HG03064 (cell line): Measurements from ENCODE around the gene DLK1.

ENCODE experiments used
- ATAC-seq: cut with Tn5 transposase; IDR thresholded peaks from one replicate; pipeline ENCODE4 v1.9.1; 2021; ENCODE audit warnings: low read depth; ENCODE audit not compliant: unreplicated experiment

DLK1 gene

GRCh38 chr14:100712490-100712889 lies 14.2 kb upstream of the DLK1 start:
- no peak for ATAC-seq

- ATAC-seq = no peak
These were observed 13.0 kb upstream of the DLK1 start for GRCh38 chr14:100713705-100714104.

GRCh38 chr14:100714258-100714892 lies 12.3 kb upstream of the DLK1 start:
- ATAC-seq = no peak

DNA sequence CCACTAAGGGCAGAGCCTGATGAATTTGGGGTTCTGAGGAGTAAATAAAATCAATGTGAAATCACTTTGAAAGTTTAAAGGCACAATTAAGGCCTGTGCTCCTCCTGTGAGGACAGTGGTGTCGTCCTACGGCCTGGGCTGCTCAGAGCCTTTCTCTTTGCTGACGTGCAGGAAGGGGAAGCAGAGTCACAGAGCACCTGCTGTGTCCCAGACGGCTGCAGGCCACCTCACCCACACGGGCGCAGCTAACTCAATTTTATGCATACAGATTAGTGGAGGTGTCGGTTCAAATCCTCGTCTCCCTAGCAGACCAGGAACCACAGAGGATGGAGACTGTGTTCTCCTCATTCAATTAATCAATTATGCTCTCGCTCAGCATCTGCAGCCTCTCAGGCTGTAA lies 11.4 kb upstream of the DLK1 start:
- no peak for ATAC-seq

DNA sequence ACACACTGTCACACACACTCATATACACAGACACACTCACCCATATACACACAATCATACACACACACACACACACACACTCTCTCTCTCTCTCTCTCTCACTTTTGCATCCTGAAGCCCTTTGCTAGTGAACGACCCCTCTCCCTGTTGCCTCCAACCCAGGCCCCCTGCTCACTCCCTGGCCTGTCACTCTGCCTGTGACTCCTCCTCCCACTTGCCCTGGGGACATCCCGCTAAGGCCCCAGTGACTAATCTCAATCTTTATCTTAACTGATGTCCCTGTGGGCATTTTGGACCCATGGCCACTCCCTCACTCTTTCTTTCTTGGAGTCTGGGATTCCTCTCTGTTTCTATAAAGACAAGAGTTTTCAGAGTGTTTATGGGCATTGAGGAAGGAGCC lies 10.9 kb upstream of the DLK1 start:
- no peak for ATAC-seq

DNA sequence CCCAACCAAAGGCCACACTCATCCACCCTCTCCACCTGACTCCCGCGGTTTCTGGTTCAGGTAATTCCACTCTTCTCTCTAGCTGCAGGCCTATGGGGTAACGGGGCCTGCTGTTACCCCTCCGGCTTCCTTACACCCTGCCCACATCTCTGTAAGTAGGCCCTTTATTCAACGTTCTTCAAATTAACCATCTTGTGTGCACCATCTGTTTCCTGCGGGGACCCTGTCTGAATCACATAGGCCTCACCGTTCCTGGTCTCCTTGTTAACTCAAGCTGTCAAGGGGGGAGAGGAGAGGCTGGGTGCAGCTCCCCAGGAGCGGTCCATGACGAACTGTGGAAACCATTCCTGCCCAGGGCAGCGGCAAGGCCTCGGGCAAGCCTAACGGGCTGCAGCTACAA lies 9.3 kb upstream of the DLK1 start:
- ATAC-seq = no peak

GRCh38 chr14:100719976-100720520 lies 6.6 kb upstream of the DLK1 start:
- ATAC-seq = no peak

DNA sequence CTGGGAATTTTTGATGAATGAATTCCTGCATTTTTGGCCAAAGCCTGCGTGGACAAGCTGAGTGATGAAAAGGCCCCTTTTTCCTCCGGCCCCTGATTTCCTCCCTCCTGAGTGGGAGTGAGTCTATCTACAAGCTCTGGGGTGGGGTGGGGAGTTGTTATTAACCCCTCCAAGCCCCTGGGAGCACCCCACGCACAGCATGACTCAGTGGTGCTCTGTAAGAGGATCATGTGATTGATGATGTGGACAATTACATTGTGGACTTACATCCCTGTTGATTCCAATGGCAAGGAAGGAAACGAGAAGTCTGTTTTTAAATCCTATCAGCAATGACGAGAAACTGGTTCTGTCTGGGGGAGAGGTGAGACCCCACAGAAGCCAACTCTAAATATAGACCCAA lies 5.1 kb upstream of the DLK1 start:
- ATAC-seq = no peak

- ATAC-seq = no peak
These were observed 4.3 kb upstream of the DLK1 start for GRCh38 chr14:100722367-100722766.

DNA sequence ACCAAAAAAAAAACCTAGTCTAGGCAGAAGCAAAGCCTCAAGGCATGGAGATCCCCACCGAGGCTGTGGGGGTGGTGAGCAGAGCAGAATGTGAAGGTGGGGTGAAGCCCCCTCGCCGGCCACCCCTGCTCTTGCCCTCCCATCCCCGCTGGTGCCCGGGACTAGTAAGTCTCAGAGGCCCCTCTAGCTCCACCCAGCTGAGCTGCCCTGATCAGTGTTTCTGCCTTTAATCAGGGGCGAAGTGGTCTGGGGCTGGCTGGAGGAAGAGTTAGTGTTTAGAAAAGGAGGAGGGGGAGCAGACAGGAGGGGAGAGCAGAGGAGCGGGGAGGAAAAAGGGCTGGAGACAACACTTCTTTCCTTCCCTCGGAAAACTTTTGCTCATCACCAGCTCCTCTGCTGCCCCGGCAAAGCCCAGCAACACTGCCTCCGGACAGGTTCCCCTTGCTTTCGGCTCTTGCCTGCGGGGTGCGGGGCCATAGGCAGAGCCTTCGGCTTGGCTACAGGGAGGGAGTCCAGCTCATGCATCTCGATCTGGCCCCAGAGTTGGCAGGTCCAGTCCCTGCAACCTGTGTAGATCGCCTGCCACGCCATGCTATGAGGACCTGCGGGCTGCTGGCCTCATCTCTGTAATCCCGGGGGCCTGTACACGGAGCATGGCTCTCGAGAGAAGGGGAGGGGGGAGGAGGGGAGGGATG lies 3.4 kb upstream of the DLK1 start:
- no peak for ATAC-seq

GRCh38 chr14:100723830-100724437 lies 2.8 kb upstream of the DLK1 start:
- ATAC-seq = no peak

DNA sequence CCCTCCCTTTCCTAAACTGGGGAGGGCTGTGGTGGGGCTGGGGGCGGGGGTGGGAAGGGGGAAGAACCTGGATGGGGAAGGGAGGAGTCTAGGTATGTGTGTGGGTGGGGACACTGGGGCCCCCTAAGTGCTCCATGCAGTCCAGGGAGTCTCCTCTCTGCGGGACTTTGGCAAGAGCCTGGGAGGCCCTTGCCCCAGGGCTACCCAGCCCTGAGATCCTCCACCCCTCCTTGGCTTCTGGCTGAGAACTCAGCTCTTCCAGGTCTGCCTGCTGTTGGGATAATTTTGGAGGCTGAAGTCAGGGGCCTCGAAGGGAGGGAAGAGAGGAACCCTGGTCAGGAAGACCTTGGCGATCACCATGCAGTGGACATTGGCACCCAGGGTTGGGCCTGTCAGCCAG lies 2.2 kb upstream of the DLK1 start:
- ATAC-seq = no peak

GRCh38 chr14:100725587-100726387 lies 905 bp upstream of the DLK1 start:
- no peak for ATAC-seq

DNA sequence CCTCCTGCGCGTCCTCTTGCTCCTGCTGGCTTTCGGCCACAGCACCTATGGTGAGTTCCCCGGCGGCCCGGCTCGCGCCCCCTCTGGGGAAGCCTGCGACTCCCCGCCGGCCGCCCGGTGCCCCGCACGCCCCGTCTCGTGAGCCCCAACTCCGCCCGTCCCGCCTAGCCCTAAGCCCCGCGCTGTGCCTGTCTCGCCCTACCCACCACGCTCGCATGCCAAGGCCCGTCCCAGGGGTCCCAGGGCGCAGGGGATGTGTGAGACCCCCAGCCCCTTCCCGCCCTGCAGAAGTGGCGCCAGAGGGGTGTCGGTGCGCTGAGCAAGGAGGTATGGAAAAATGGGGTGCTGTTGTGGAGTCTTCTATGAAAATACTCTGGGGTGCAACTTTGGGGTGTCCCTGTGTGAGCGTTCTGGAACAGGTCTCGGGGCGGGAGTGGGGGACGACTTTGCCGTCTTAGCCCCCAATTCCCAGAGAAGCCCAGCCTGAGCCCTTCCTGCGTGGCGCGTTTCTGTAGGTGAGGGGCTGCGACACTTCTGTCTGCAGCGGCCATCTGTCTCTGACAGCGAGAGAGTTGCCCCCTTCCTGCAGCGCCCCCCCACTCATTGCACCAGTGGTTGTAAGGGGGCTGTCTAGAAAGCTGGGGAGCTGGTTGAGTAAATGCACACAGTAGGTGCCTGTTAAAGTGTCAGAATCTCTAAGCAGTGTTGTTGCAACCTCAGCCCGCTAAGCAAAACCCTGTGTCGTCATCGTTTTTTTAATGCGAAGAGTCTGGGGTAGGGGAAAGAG lies 587 bp downstream of the DLK1 start:
- ATAC-seq = no peak

- no peak for ATAC-seq
These were observed 1.2 kb downstream of the DLK1 start for GRCh38 chr14:100727873-100728240.

- ATAC-seq = no peak
These were observed 2.3 kb downstream of the DLK1 start for GRCh38 chr14:100728962-100729361.

- no peak for ATAC-seq
These were observed 3.3 kb downstream of the DLK1 start for GRCh38 chr14:100729982-100730381.

DNA sequence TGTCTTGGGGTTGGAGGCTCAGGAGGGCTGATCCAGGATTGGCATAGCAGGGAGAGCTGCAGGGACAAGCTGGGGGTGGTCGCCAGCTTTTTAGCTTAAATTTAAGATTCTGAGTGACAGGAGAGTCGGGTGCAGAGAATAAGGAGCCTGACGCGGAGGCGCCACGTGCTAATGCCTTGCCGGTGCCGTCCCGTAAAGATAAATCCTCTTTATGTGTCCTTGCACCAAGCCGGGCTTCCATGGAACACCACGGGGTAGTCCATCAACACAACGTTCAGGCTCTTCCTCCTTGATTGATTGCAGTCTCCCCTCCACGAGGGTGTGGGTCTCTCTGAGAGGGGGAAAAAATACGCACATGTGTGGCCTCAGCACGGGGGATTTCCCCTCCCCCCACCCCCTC lies 3.9 kb downstream of the DLK1 start:
- no peak for ATAC-seq

- no peak for ATAC-seq
These were observed 4.4 kb downstream of the DLK1 start for GRCh38 chr14:100731011-100731670.
